H1 (cell line): ENCODE results near the gene CLASP2. TPM values are rescaled to one million over a fixed set of nuclear protein-coding genes. Genes with fewer than 3 reads are reported as not detected.

Source experiments
- BCL11A ChIP-seq, 2 experiments: IDR thresholded peaks; one replicate each; pipeline ENCODE4 v1.6.1; 2011; ENCODE audit warnings: low read depth in 2 of 2, low read length in 2 of 2, mild to moderate bottlenecking in 2 of 2
- BRCA1 ChIP-seq: IDR thresholded peaks from 2 replicates; pipeline ENCODE4 v1.6.1; 2012; ENCODE audit warnings: low read depth, low read length, improper control_type of control experiment
- NANOG ChIP-seq: IDR thresholded peaks from 2 replicates; pipeline ENCODE4 v1.6.1; 2011; ENCODE audit warnings: low read length, low read depth, mild to moderate bottlenecking, inconsistent platforms; ENCODE audit not compliant: insufficient read depth, poor library complexity, severe bottlenecking
- polyA plus RNA-seq, 7 experiments: library from polyadenylated mRNA; depleted of rRNA in 3 of 7; stranded (reverse) in 5 of 7; unstranded in 2 of 7; fragments of >200 nt in 5 of 7; fragments of 200-250 nt in 2 of 7; gene quantifications; 1 replicate in 5 of 7; 2 replicates in 1 of 7; 4 replicates in 1 of 7; pipeline versions ENCODE4 v1.2.1 to v1.2.3, GENCODE V29; 2011 to 2013; ENCODE audit warnings: missing spikeins in 2 of 7, mixed read lengths in 2 of 7
- total RNA-seq: library from RNA; stranded (reverse); fragmentation: NEBNext Ultra II Directional; extraction: Animal tissue kit (Norgen Biotek cat#: 25700); gene quantifications from 2 replicates; pipeline ENCODE4 v1.2.1, GENCODE V29; 2021

Gene CLASP2
- total and polyA plus RNA-seq, 2 of the 8 experiments (the other 6 are each of a cell fraction or from before 2014, with no cell fraction given): 21.7 to 58.0 TPM

- TF ChIP-seq BCL11A (IDR thresholded peaks at IDR 0.05; ENCODE audit: low read depth in 2 of 2, low read length in 2 of 2) (no peak), NANOG (no peak), BRCA1 (no peak)
Observed at GRCh38 chr3:33699275-33699674, 18.8 kb downstream of the CLASP2 start (continued).
